Fibroblast of the conjunctiva (primary cell): ENCODE results near the gene RIN2.
A peak's percentile ranks its signal among the peaks of the same experiment; 100 is the strongest.

ENCODE experiments used
- DNase-seq: peaks from one replicate; pipeline ENCODE4 v3.0.0-alpha.2; 2010; ENCODE audit warnings: low read depth

RIN2 gene, protein sequence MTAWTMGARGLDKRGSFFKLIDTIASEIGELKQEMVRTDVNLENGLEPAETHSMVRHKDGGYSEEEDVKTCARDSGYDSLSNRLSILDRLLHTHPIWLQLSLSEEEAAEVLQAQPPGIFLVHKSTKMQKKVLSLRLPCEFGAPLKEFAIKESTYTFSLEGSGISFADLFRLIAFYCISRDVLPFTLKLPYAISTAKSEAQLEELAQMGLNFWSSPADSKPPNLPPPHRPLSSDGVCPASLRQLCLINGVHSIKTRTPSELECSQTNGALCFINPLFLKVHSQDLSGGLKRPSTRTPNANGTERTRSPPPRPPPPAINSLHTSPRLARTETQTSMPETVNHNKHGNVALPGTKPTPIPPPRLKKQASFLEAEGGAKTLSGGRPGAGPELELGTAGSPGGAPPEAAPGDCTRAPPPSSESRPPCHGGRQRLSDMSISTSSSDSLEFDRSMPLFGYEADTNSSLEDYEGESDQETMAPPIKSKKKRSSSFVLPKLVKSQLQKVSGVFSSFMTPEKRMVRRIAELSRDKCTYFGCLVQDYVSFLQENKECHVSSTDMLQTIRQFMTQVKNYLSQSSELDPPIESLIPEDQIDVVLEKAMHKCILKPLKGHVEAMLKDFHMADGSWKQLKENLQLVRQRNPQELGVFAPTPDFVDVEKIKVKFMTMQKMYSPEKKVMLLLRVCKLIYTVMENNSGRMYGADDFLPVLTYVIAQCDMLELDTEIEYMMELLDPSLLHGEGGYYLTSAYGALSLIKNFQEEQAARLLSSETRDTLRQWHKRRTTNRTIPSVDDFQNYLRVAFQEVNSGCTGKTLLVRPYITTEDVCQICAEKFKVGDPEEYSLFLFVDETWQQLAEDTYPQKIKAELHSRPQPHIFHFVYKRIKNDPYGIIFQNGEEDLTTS

GRCh38 chr20:19758133-19758500 is at the start of gene RIN2:
Gene RIN2, plus strand, starts transcription at chr20:19758258. Its CDS starts 131,344 bp downstream, at chr20:19889602.
- no peak for DNase-seq

DNA sequence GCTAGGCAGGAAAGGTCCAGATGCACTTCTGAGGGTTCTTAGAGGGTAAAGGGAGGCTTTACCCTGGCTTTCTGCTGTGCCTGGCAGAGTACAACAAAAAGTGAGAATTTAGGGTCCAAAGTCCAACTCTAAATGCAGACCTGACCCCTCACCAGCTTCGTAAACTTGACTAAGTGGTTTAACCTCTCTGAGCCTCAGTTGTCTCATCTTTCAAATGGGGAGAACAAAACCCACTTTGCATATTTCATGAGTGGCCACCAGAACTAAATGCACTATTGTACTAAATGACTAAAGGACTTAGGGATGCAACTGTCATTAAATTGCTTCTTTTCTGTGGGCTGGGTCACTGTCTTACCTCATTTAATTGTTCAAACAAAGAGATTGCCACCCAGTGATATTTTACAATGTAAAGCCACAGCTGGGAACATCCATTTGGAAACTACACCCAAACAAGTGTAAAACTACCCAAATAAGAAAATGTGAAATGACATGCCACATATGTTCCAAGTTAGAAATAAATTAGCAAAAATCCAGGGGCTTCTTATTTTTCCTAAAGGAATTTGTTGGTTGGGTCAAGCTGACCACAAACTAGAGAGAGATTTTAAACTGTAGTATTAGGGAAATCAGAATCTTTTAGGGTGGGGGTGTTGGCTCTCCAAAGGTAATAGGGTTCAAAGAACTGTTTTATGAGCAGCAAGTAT is 48.3 kb upstream of the RIN2 start:
- no peak for DNase-seq

DNA sequence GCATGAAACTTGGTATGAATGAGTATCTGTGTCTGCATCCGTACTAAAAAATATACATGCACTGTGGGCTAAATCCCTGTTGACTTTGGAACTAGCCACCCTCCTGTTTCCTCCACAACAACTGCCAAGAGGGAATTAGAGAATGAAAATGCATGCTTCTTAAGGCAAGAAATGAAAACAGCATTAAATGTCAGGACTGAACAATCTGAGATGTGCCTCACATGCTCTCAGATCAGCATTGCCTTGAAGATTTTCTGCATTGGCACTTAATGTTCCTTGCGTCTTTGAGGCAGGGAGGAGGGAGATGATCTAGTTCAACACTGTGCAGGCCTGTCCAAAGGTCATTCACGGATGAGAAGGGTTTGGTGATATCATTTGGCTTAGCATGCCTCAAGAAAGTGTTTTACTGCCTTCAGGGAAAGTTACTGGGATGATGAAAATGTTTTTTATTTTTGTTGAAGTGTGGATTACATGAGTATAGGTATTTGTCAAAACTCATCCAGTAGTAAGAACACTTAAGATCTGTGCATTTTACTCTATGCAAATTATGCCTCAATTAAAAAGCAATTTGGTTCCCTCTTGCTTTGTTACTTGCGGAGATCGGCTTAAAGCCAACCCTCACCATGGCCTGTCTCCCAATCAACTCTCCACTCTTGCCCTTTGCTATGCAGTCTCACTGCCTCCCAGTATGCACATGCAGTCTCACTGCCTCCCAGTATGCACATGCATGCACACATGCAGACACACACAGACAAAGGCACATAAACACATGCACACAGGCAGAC is 47.5 kb upstream of the RIN2 start:
- peak; percentile 46 for DNase-seq

DNA sequence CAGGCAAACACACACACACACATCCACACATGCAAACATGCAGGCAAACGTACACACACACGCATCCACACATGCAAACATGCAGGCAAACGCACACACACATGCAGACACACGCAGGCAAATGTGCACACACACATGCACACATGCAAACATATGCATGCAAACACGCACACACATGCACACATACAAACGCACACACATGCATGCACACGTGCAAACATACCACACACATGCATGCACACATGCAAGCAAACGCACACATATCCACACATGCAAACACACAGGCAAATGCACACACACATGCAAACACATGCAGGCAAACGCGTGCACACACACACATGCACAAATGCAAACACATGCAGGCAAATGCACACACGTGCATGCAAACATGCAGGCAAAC is 46.9 kb upstream of the RIN2 start:
- no peak for DNase-seq

DNA sequence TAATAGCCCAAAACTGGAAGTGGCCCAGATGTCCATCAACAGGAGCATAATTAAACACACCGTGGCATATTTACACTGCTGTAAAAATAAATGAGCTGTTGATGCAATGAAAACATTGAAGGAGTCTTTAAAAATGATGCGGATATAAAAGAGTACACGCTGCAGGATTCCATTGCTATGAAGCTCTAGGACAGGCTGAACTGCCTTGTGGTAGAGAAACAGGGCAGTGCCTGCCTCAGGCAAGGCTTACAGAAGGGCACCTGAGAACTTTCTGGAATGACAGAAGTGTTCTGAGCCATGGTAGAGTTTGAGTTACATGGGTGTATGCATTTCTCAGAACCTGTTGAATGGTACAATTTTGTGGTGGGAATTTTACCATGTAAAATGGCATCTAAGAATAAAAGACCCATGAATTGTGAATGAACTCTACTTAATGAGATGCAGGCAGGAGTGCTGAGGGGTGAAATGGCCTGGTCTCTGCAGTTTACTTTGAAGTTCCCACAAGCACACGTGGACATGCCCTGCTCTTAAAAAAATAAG is 45.3 kb upstream of the RIN2 start:
- DNase-seq: no peak

DNA sequence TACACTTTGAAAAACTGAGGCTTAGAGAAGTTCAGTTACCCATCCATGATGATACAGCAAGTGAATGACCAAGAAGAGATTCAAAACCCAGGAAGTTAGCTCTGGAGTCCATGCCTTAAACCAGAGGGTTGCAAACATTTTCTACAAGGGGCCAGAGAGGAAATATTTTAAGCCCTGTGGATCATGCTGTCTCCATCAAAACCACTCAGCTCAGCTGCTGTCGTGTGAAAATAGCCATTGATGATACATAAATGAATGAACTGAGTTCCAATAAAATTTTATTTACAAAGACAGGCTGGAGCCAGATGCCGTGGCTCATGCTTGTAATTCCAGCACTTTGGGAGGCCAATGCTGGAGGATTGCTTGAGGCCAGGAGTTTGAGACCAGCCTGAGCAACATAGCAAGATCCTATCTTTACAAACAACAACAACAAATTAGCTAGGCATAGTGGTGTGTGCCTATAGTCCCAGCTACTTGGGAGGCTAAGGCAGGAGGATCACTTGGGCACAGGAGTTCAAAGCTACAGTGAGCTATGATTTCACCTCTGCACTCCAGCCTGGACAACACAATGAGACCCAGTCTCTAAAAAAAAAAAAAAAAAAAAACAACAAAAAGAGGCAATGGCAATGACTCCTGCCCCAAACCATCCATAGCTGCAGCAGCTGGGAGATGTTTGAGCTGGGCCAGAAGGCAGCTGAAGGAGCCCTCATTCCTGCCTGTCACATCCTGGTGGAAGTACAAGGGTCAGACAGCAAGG is 44.1 kb upstream of the RIN2 start:
- no peak for DNase-seq

GRCh38 chr20:19714579-19714840 is 43.5 kb upstream of the RIN2 start:
- DNase-seq: no peak

DNA sequence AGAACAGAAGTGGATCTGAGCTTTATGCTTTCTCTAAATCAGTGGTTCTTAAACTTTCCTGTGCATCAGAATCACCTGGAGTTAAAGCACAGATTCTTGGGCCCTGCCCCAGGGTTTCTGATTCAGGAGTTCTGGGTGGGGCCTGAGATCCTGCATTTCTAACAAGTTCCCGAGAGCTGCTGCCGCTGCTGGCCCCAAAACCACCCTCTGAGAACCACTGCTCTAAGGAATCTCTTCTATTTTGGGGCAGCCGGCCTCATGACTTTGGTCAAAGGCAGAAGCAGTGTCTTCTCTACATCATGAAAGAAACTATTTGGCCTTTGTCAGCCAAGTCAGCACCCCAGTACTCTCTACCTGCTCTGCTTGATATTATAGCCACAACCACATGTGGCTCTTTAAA is 42.1 kb upstream of the RIN2 start:
- DNase-seq: no peak

DNA sequence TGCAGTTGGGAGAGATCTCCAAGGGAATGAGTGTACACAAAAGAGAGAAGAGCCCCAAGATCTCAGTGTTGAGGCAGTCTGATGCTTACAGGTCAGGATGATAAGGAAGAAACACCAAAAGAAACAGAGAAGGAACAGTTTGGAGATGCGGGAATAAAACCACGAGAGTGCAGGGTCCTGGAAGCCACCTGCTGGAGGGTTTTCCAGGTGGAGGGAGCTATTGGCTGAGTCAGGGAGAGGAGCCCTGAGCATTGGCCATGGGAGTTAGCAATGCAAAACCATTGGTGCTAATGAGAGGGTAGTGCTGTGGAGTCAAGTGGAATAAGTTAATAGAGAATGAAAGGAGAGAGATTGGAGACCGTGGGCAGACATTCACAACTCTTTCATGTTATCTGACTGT is 39.2 kb upstream of the RIN2 start:
- no peak for DNase-seq

GRCh38 chr20:19720991-19721390 is 37.1 kb upstream of the RIN2 start:
- DNase-seq: no peak

GRCh38 chr20:19723051-19723450 is 35.0 kb upstream of the RIN2 start:
- no peak for DNase-seq

GRCh38 chr20:19723813-19724430 is 34.1 kb upstream of the RIN2 start:
- no peak for DNase-seq

- DNase-seq: no peak
Measured at GRCh38 chr20:19725373-19725772, 32.7 kb upstream of the RIN2 start.

DNA sequence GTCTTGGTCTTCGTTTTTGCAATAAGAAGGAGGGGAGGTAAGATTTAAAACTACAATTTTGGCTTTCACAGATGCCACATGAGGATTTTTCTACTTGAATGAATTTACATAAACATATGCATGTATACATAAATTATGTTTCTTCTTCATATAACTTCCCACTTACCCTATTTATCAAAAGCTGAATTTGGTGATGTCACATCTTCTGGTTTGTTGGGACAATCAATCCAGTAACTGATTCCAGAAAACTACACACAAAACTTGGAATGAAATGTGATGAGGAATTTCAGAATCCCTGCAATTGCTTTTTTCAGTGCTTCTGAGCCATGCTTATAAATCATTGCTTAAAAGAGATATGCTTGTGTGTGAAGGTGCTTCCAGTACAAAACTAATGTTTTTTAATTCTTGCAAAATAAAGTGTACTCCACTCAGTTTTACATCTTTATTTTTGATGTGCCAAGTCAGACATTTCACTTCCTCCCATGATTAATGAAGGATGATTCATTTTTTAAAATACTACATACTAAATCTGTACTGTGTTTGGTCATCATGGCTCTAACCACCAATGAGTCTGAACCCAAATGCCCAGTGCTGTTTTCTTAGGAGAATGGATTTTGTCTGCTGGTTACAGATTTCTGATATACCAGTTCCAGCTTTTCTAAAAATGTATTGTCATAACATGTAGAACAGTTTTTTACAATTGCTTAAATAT is 32.1 kb upstream of the RIN2 start:
- no peak for DNase-seq

DNA sequence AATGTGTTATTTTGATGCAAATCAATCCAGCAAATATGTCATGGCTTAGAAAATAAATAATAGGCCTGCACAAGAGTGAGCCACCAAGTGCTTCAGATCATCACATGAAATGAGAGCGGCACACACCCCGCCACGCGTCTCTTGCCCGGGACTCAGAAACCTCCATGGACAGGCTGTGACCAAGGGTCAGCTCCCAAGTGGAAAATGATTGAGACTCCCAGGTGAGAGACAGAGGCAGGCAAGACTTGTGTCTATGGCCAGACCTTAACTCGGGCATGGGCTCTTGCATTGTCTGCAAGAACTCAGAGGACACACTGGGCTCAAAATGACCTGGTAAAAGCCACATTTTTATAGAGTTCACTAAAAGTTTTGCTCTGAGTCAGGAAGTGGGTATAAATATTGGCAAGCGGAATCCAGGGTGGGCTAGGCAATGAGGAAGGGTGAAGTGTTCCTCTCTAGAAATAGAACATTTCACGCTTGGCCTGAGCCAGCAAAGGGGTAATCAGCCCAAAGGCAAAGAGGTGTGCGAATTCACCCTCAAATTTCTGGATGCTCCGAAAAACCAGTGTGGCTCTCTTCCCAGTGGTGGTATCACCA is 30.7 kb upstream of the RIN2 start:
- no peak for DNase-seq

DNA sequence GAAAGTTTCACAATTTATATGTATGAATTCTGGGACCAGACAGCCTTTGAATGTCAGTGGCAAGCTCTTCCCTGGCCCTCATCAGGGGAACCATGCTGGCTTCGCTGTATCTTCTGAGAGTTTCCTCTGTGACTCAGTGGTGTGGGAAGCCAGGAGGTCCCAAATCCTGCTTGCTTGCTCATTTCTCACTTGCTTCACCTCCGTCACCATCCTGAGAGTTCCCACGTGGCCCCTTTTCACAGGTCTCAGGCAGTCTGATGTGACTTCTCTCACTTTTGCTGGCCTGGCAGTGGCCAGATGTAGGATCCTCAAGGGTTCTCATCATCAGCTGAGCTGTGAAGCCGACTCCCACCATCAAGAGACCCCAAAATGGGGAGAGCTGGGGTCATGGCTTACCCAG is 28.4 kb upstream of the RIN2 start:
- DNase-seq: no peak

DNA sequence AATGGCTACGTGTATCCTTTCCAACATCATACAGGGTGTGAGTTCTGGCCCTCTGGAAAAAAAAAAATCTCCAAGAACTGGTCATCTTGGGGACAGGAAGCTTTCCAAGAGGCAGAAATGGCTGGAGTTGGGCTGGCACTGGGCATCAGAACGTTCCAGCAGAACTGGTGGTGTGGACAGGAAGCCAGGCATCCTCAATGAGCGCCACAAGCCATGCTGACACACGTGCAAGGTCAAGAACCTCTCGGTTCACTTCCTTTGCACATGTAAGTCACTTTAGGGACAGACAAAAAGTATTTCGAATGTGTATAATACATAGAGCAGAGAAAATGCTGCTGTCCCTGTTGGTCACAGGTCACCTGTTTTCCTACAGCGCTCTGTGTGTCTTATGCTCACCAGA is 27.4 kb upstream of the RIN2 start:
- DNase-seq: no peak

GRCh38 chr20:19734811-19735210 is 23.2 kb upstream of the RIN2 start:
- no peak for DNase-seq

- peak; percentile 60 for DNase-seq
Measured at GRCh38 chr20:19735446-19735845, 22.6 kb upstream of the RIN2 start.

DNA sequence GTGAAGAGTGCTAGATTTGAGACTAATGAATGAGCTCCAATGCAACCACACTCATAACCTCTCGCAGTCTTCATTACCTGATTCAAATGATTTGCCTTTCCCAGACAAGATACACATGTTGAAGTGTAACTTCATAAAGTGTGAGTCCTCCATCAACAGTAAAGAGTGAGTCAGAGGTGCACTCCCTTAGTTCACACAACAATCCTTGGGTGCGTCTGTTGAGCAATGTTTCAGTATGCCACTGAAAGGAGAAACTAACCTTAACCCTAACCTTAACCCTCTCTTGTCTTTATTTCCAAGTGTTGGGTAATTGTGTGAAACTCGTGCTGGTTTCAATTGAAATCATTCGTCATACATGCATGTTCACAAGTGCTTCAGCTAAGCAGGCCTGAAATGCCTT is 21.0 kb upstream of the RIN2 start:
- peak; percentile 61 for DNase-seq
